Measurements from ENCODE around the gene SLC25A39.
"Not testable (repeated sequence)": the region's sequence is repeated elsewhere in the genome, so short reads cannot be mapped to it uniquely, and the experiment has no call there.

SLC25A39 gene

DNA sequence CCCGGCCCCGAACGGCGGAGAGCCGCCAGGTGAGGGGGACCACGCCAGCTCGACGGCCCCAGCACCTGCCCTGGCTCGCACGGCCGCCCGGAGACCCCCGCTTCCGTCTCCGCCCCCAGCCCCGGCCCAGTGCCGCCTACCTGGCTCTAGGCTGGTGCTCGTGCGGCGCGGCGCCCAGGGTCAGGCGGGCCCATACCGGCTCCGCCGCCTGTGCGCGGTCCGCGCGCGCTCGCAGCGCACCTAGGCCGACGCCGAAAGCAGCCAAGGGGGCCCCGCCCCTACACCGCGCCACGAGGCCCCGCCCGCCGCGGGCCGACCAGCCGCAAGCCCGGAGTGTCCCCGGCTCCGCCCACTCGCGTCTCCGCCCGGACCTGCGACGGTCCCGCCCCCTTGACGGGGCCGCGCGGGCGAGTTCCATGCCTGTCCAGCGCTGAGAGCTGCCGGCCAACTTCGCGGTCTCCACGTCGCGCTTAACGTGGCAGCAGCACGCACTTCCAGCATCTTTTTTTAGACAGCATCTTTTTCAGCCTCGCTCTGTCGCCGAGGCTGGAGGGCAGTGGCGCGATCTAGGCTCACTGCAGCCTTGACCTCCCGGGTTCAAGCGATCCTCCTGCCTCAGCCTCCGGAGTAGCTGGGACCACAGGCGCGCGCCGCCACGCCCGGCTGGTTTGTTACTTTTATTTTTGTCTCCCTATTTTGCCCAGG is at the start of gene SLC25A39:
SLC25A39 (minus strand) TSS at position 253 of the 705 bp plus-strand sequence. CDS start 1,261 bp downstream, outside the sequence.
- peak; percentile 97 for DNase-seq

DNA sequence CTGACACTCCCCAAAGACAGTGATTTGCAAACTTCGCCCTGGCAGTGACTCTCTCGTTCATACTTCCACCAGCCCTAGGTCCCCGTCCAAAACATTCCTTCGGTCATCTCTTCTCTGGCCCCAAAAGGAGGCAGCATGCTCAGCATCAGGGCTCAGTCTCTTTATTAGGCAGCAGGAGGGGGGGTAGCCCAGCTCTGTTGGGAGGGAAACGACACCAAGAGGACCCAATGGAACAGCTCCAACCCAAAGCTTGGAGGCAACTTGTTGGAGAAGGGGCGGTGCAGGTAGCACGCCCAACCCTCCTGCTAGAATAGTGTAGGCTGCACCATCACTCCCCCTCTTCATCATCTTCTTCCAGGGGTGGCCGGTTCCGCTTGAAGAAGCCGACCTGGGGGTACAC is 47.4 kb upstream of the SLC25A39 start:
- DNase-seq = no peak

- DNase-seq = not testable (repeated sequence)
These were observed 44.9 kb upstream of the SLC25A39 start for GRCh38 chr17:44369414-44370023.

- DNase-seq = not testable (repeated sequence)
These were observed 44.0 kb upstream of the SLC25A39 start for GRCh38 chr17:44368391-44369243.

DNA sequence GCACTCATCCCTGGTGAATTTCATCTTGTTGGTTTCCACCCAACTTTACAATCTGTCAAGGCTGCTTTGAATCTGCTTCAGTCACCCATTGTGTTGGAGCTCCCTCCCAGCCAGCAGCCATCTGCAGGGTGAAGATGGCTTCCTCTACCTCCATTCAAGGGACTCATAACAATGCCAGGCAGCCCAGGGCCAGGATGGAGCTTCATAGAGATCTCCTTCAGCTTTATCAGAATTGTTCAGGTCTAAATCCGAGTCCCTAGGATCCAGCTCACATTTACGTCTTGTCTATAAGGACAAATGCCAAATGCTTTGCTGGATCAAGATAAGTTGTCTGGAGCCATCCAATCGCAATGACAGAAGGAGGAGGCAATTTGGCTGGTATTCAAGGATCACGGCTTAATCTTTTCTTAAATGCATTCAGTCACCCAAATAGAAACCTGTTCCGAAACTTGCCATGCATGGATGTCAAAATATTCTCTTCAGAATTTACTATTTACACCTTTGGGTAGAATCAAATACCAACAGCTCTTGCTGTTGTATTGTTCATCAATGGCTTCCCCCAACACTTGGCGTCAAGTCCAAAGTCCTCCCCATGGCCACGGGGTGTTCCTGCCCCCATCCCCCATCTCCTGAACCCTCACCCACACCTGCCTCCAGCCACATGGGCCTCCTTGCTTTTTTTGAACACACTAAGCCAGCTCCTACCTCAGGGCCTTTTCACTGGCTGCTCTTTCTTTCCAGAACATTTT is 42.8 kb upstream of the SLC25A39 start:
- no peak for DNase-seq

- not testable (repeated sequence) for DNase-seq
These were observed 40.4 kb upstream of the SLC25A39 start for GRCh38 chr17:44365051-44365450.

DNA sequence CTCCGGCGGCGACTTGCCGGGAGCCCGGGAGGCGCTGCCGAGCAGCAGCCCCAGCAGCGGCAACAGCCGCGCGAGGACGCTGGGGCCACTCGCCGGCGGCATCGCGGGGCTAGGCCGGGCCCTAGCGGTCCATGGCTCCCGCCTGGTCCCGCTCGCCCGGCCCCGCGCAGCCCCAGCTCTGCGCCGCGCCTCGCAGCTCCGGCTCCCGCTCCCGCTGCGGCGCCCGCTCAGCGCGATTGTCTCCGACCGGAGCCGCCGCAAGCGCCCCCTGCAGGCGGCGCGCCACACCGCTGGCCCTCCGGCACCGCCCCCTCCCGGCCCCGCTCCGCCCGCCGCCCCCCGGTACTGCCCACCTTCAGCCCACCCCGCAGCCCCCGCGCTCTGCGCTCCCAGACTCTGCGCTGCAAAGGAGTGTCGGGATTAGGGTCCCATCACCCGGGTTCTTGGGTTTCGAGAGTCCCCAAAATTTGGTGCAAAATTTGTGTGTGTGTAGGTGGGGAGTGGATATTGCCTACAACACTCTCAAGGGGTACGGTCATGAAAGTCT is 39.1 kb upstream of the SLC25A39 start, which contains the start of gene FAM171A2:
FAM171A2 (minus strand) TSS at position 241 of the 547 bp plus-strand sequence; CDS start at position 102, 139 bp downstream.
- DNase-seq = peak; percentile 87

DNA sequence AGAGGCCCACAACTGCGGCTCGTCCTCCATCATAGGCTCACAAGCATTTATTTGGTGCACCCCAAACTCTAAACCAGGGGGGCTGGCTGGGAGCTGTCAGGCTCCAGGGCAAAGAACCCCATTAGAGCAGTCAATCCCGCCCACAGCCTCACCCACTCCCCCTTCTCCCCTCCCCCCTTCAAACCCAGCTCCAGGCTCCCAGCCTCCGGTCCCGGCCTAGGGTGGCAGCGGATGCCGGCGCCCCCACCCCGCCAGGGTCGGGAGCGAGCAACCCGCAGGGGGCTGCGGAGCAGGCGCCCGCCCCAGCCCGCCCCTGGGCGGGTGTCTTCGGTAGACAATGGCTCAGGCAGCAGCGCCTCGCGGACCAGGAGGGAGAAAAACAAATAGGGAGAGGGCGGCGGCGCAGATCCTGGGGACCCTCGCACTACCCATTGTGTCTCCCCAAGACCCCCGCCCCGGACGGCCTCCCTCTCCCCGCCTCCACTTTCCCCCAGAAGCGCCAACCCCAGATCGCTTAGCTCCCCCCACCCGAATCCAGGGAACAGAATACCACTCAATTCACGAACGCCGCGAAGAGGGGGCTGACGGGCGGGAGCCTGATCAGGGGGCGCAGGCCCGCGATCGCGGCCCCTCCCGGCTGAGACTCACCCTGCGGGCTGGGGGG is 38.5 kb upstream of the SLC25A39 start:
- DNase-seq = no peak

- DNase-seq = no peak
These were observed 37.9 kb upstream of the SLC25A39 start for GRCh38 chr17:44362459-44362948.

- no peak for DNase-seq
These were observed 37.0 kb upstream of the SLC25A39 start for GRCh38 chr17:44361292-44362260.

DNA sequence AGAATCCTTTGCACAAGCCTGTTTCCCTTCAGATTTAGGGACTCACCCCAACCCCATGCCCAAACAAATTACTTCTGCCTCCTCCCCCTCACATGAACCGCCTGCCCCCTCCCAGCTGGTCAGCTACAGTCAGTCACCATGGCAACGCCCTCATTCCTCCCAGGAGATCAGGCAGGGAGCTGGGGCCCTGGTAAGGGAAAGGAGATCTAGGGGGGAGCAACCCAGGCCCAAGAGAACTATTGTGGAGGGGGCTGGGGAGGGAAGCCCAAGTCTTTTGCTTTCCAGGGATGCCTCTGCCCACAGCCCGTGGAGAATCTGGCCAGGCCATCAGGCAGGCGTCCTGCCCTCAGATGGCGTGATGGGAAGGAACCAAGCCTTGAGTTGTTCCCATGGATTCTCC is 36.2 kb upstream of the SLC25A39 start:
- no peak for DNase-seq

GRCh38 chr17:44360144-44360533 is 35.5 kb upstream of the SLC25A39 start:
- no peak for DNase-seq

DNA sequence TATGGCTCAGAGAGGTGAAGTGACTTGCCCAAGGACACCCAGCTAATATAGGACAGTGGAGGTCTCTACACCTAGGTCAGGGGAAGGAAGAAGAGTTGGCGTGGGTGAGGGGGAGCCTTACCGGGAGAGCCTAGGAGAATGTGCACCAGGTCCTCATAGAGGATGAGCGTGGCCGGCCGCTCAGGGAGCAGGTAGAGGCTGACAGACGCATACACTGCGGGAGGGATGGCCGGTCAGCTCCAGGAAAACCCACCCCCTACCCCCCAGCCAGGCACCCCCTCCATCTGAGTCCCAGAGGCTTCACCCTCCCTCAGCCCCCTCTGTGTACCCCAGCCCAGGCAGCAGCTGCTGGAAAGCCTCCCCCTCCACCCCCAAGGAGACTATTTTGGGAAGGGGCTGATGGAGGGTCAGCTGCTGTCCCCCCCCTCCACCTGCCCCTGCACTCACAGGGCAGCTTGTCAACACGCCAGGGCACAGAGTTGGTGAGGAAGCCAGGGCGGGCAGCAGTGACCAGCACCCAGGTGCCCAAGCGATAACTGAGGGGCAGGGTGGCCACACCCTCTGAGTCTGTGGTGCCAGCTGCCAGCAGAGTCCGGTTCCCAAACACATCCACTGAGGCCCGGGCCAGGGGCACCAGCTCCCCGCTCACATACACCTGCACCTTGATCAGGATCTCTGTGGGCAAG is 35.0 kb upstream of the SLC25A39 start:
- DNase-seq = no peak

- no peak for DNase-seq
These were observed 34.4 kb upstream of the SLC25A39 start for GRCh38 chr17:44359006-44359405.

- DNase-seq = no peak
These were observed 33.4 kb upstream of the SLC25A39 start for GRCh38 chr17:44358066-44358465.

GRCh38 chr17:44356241-44356640 is 31.6 kb upstream of the SLC25A39 start:
- no peak for DNase-seq

- DNase-seq = no peak
These were observed 31.0 kb upstream of the SLC25A39 start for GRCh38 chr17:44355642-44356099.

- peak; percentile 86 for DNase-seq
These were observed 30.2 kb upstream of the SLC25A39 start for GRCh38 chr17:44354582-44355561.

Measured in activated CD8-positive, alpha-beta memory T cell treated with anti-CD3 and anti-CD28 coated beads, Interleukin-2, amount 50 U/mL, for 48 hours (primary cell).